HEK293T (cell line): ENCODE data around the gene MGP.

Experiments used
- BHLHE40 ChIP-seq: fragments of 450-650 bp; IDR thresholded peaks from 2 replicates; pipeline ENCODE4 v1.6.1; 2016; ENCODE audit warnings: mild to moderate bottlenecking, moderate library complexity, borderline replicate concordance
- NFRKB ChIP-seq: fragments of 450-650 bp; IDR thresholded peaks from 2 replicates; pipeline ENCODE4 v1.6.1; 2016; ENCODE audit warnings: mild to moderate bottlenecking, moderate library complexity
- PKNOX1 ChIP-seq: fragments of 450-650 bp; IDR thresholded peaks from 2 replicates; pipeline ENCODE4 v1.6.1; 2016
- SP1 ChIP-seq: fragments of 450-650 bp; IDR thresholded peaks from 2 replicates; pipeline ENCODE4 v1.6.1; 2017

GRCh38 chr12:14896521-14897169 is 11.0 kb upstream of the MGP start:
- TF ChIP-seq BHLHE40 (no peak), NFRKB (no peak), PKNOX1 (no peak), SP1 (no peak)
